NB4 (cell line): Measurements from ENCODE around the gene CKAP5.

Experiments
- CTCF ChIP-seq: IDR thresholded peaks from one replicate; pipeline ENCODE4 v1.5.1; 2012; ENCODE audit warnings: low read depth, low read length
- POLR2A ChIP-seq: IDR thresholded peaks from 2 replicates; pipeline ENCODE4 v1.6.1; 2011; ENCODE audit warnings: mild to moderate bottlenecking; ENCODE audit not compliant: insufficient read length; ENCODE audit errors: extremely low read depth

- TF ChIP-seq CTCF (no peak), POLR2A (no peak)
These were observed 120.5 kb downstream of the CKAP5 start for GRCh38 chr11:46725338-46726205.
